Immature natural killer cell (primary cell): ENCODE results near the gene ARMC7. TPM values are rescaled to one million over a fixed set of nuclear protein-coding genes. Genes with fewer than 3 reads are reported as not detected.

Source experiments
- DNase-seq, 3 donors: peaks; one replicate each; pipeline ENCODE4 v3.0.0; 2022; ENCODE audit warnings: mixed read lengths in 1 of 3
- H3K27ac Mint-ChIP-seq, 6 donors: one replicate each; pipeline ENCODE4 v1.8.0; 2020; ENCODE audit warnings: mixed read lengths in 6 of 6, mild to moderate bottlenecking in 5 of 6, inconsistent platforms in 4 of 6, moderate library complexity in 3 of 6
- H3K27me3 Mint-ChIP-seq, 3 donors: one replicate each; pipeline ENCODE4 v1.8.0; 2020 to 2021; ENCODE audit warnings: low read depth in 3 of 3, mild to moderate bottlenecking in 3 of 3, mixed read lengths in 3 of 3, moderate library complexity in 3 of 3, inconsistent platforms in 1 of 3
- H3K36me3 Mint-ChIP-seq, 3 donors: one replicate each; pipeline ENCODE4 v1.8.0; 2020; ENCODE audit warnings: mixed read lengths in 3 of 3, inconsistent platforms in 2 of 3, mild to moderate bottlenecking in 2 of 3
- H3K4me1 Mint-ChIP-seq, 2 donors: one replicate each; pipeline ENCODE4 v1.8.0; 2020; ENCODE audit warnings: inconsistent platforms in 2 of 2, mild to moderate bottlenecking in 2 of 2, mixed read lengths in 2 of 2, moderate library complexity in 1 of 2
- H3K4me3 Mint-ChIP-seq, 5 donors: one replicate each; pipeline ENCODE4 v1.8.0; 2020; ENCODE audit warnings: mild to moderate bottlenecking in 5 of 5, mixed read lengths in 5 of 5, inconsistent platforms in 3 of 5, moderate library complexity in 3 of 5
- H3K9me3 Mint-ChIP-seq, 6 donors: one replicate each; pipeline ENCODE4 v1.8.0; 2020; ENCODE audit warnings: mild to moderate bottlenecking in 6 of 6, mixed read lengths in 6 of 6, inconsistent platforms in 4 of 6, moderate library complexity in 3 of 6
- polyA plus RNA-seq, 3 donors: library from polyadenylated mRNA; unstranded; fragments of 300-500 nt; fragmentation: Illumina TruSeq; gene quantifications; one replicate each; pipeline ENCODE4 v1.2.3, GENCODE V29; 2021

Gene ARMC7
- polyA plus RNA-seq, 3 donors from 2014 or later, result 0.57 to 7.5 (median 3.5) TPM

DNA sequence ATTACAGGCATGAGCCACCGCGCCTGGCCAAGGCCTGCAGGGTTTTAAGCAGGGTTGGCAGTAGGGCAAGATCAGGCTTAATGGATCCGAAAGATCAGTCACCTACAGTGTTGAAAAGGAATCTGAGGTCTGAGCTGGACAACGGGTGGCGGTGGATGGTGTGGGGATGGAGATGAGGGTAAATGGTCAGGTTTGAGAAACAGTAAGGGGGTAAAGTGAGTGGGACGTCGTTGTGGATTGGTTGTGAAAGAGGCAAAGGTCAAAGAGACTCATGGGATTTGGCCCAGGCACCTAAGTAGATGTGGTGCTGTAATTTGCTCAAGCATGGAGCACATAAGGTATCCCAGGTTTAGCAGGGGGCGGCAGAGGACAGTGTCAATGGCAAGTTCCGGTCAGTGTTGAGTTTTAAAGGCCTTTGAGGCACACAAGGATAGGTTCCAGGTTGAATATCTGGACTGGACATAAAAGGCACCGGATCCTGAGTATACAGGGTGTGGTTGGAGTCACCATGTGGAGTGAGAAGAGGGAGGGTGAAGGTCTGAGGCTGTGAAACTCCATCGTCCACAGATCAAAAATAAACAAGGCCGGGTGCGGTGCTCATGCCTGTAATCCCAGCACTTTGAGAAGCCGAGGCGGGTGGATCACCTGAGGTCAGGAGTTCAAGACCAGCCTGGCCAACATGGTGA lies 23.1 kb upstream of the ARMC7 start:
- H3K9me3 Mint-ChIP-seq, result no peaks in the 10 kb centered on the region
- no peaks in the 10 kb centered on the region for H3K36me3 Mint-ChIP-seq
- peaks cover 1 to 2% (median 1%) of the 10 kb centered on the region in 3 donors for H3K27me3 Mint-ChIP-seq
- peaks cover 12 to 14% of the 10 kb centered on the region in 2 donors for H3K4me1 Mint-ChIP-seq
- DNase-seq, result no peak
- peak overlapping the region in 5 of 6 donors; percentile 1 to 77 (median 68) for H3K27ac Mint-ChIP-seq
- peak overlapping the region; percentile 79 to 83 (median 80) for H3K4me3 Mint-ChIP-seq

- Mint-ChIP-seq H3K27ac (peak overlapping the region in 4 of 6 donors; percentile 35 to 77 (median 69)), H3K4me3 (peak overlapping the region; percentile 79 to 83 (median 80)), H3K36me3 (no peaks in the 10 kb centered on the region), H3K9me3 (no peaks in the 10 kb centered on the region), H3K27me3 (peaks cover 1 to 2% (median 1%) of the 10 kb centered on the region in 3 donors), H3K4me1 (peaks cover 12 to 14% of the 10 kb centered on the region in 2 donors)
- no peak for DNase-seq
Measured at GRCh38 chr17:75087182-75087557, 22.6 kb upstream of the ARMC7 start.

DNA sequence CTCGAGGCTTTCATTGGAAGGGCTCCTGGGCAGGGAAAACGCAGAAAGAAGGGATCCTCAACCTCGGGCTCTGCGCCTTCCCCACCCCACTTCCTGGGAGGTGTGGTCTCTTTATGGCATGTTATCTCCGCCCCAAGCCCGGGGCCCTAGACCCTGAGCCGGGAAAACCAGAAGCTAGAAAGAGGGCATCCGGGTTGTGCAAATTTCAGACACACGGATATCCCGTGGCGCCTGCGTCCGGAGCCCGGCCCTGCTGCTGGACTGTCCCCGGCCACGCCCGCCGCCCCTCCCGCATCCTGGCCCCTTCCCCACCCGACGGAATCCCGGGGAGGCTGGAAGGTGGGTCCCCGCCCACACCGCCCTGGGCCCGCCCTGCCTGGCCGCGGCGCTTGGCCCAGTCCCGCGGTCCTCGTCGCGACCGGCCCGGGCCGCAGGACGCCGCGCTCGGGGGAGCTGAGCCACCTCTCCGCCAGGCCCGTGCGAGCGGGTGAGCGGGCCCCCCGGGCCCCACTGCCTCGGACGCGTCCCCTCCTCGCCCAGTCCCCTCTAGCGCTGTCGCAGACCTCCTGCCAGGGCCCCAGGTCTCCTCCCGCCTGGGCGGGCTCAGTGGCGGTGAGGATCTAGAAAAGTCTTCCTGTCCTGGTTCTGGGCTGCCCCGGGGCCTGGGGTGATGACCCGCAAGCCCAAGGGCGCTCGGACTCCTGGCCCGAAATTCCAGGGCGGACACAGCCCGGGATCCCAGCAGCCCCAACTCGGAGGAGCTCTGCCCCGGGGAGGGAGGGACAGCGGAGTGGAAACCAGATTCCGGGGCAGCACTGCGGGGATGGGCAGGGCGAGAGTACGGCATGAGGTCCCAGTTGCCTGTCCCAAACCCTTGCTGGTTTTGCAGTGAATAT lies 22.0 kb upstream of the ARMC7 start, which contains the start of gene SLC16A5:
SLC16A5 (plus strand) TSS at position 397 of the 896 bp plus-strand sequence. CDS start 5,683 bp downstream, outside the sequence.
- peak within 1 kb of the TSS; percentile 79 to 86 (median 83) for H3K4me3 Mint-ChIP-seq
- peak; percentile 33 to 42 (median 37) for DNase-seq
- peaks cover 12 to 14% of the 10 kb centered on the region in 2 donors for H3K4me1 Mint-ChIP-seq
- H3K36me3 Mint-ChIP-seq, result no peaks in the 10 kb centered on the region
- H3K27me3 Mint-ChIP-seq, result peaks cover 0 to 1% (median 1%) of the 10 kb centered on the region in 3 donors
- no peaks in the 10 kb centered on the region for H3K9me3 Mint-ChIP-seq
- peak within 1 kb of the TSS; percentile 1 to 77 (median 68) for H3K27ac Mint-ChIP-seq

GRCh38 chr17:75088465-75089417 lies 21.0 kb upstream of the ARMC7 start:
- H3K36me3 Mint-ChIP-seq, result no peaks in the 10 kb centered on the region
- peaks cover 0 to 1% (median 1%) of the 10 kb centered on the region in 3 donors for H3K27me3 Mint-ChIP-seq
- no peak for DNase-seq
- H3K27ac Mint-ChIP-seq, result peak overlapping the region in 4 of 6 donors; percentile 18 to 72 (median 42)
- no peaks in the 10 kb centered on the region for H3K9me3 Mint-ChIP-seq
- peaks cover 12 to 14% of the 10 kb centered on the region in 2 donors for H3K4me1 Mint-ChIP-seq
- peak overlapping the region; percentile 66 to 86 (median 83) for H3K4me3 Mint-ChIP-seq

DNA sequence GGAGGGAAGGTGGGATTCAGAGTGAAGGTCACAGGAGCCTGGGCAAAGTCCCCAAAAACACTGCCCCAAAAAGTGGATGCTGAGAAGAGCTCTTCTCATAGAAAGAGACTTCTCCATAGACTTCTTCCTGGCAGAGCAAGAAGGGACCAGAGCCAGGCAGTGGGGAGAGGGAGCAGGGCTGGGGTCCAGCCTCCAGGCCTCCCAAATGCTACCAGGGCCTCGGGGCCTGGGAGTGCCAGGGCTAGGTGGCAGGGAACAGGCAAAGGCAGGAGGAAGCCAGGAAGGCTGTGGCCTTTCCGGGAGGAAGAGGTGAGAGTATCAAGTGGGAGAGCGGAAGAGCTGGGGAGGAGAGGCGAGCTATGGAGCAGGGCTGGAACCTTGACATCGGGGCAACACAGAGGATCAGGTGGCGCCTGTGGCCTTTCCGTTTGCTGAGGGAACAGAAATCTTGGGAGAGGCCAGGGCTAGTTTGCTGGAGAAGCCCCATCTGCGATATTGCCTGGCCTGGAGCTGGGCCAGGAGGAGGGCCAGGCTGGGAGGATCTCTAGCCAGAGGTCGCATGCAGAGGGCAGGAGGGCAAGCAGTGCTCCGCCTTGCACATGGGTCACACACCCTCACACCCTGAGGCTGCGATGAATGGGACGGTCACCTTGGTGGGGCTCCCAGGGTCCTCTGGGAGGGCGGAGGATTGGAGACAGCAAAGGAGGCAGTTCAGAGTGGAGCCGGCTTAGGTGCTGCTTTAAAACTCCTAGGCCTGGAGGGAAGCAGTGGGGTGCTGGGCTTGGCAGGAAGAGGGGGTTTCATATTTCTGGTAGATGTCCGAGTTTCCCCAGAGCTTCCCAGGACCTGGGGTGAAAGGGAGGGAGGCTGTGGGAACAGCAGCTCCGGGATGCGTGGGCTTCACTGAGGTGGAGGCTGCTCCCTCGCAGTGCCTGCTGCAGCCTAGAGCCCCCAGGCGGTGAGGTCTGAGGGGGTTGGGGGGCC lies 18.6 kb upstream of the ARMC7 start:
- H3K9me3 Mint-ChIP-seq, result no peaks in the 10 kb centered on the region
- no peaks in the 10 kb centered on the region for H3K36me3 Mint-ChIP-seq
- DNase-seq, result no peak
- H3K27me3 Mint-ChIP-seq, result peaks cover 0 to 1% (median 1%) of the 10 kb centered on the region in 3 donors
- H3K4me3 Mint-ChIP-seq, result no peak overlapping the region
- peaks cover 10 to 12% of the 10 kb centered on the region in 2 donors for H3K4me1 Mint-ChIP-seq
- no peak overlapping the region for H3K27ac Mint-ChIP-seq

DNA sequence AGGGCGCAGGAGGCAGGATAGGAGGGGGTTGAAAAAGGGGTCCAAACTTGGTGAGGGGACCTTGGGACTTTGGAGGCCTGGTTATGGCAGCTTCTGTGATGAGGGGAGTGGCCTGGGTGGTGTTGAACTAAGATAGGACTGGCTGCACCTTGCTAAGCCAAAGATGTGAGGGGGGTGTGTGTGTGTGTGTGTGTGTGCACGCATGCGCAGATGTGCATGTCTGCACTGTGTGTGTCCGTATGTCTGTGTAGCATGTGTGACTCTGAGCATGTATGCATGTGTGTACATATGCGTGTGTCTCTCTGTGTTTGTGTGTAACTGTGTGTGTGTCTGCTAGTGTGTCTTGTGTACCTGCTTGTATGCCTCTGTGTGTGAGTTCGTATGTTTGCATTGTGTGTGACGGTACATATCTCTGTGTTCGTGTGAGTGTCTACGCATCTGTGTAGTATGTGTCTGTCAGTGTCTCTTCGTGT lies 17.9 kb upstream of the ARMC7 start:
- H3K27me3 Mint-ChIP-seq, result peaks cover 0 to 1% (median 0%) of the 10 kb centered on the region in 3 donors
- H3K9me3 Mint-ChIP-seq, result no peaks in the 10 kb centered on the region
- DNase-seq, result no peak
- peak overlapping the region in 1 of 6 donors; percentile 11 for H3K27ac Mint-ChIP-seq
- no peak overlapping the region for H3K4me3 Mint-ChIP-seq
- H3K4me1 Mint-ChIP-seq, result peaks cover 5 to 6% of the 10 kb centered on the region in 2 donors
- no peaks in the 10 kb centered on the region for H3K36me3 Mint-ChIP-seq

DNA sequence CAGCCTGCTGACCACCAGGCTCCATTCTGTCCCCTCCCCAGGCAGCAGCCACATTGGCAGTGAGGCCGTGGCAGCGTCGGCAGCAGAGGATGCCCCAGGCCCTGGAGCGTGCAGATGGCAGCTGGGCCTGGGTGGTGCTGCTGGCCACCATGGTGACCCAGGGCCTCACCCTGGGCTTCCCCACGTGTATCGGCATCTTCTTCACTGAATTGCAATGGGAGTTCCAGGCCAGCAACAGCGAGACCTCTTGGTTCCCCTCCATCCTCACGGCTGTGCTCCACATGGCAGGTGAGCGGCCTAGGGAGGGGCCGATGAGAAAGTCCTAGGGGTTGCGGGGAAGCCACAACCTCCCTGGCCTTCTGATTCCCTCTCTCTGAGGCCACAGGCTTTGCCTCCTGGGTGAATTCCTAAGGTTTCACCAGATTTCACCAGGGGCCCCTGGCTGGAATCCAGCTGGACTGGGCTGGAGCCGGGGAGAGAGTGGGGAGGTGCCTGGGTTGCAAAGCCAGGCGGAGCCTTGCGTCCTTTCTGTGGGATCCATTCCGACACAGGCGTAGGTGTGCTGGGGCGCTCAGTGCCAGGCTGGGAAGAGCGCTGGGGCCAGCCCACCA lies 16.1 kb upstream of the ARMC7 start:
- no peak overlapping the region for H3K27ac Mint-ChIP-seq
- no peak for DNase-seq
- peaks cover 0 to 3% (median 3%) of the 10 kb centered on the region in 3 donors for H3K36me3 Mint-ChIP-seq
- no peaks in the 10 kb centered on the region for H3K9me3 Mint-ChIP-seq
- H3K4me1 Mint-ChIP-seq, result no peaks in the 10 kb centered on the region
- H3K4me3 Mint-ChIP-seq, result no peak overlapping the region
- H3K27me3 Mint-ChIP-seq, result peaks cover 0 to 1% (median 0%) of the 10 kb centered on the region in 3 donors

- Mint-ChIP-seq H3K27me3 (peaks cover 0 to 2% (median 1%) of the 10 kb centered on the region in 3 donors), H3K4me1 (no peaks in the 10 kb centered on the region)
Measured at GRCh38 chr17:75094871-75095399, 14.8 kb upstream of the ARMC7 start.

DNA sequence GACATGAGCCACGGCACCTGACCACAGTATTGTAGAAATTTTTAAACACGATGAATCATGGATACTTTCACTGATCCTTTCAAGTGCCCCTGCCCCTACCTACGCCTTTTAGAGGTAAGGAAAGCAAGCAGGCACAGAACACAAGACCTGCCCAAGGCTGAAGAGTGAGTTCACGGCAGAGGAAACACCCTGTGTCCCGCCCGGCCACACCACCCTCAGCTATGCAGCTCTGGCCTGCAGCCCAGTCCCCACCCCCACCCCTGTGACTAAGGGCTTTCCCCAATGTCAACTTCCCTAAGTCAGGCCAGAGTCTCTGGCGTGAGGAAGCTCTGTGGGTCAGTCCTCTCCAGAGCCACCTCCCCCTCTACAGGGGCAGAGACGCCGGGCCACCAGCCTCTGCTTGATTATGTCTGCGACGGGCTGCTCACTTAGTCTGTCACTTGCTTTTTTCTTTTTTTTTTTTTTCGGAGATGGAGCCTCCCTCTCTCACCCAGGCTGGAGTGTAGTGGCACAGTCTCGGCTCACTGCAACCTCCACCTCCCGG lies 13.6 kb upstream of the ARMC7 start:
- H3K4me1 Mint-ChIP-seq, result no peaks in the 10 kb centered on the region
- peaks cover 0 to 2% (median 0%) of the 10 kb centered on the region in 3 donors for H3K27me3 Mint-ChIP-seq
- no peaks in the 10 kb centered on the region for H3K9me3 Mint-ChIP-seq
- no peak for DNase-seq
- no peak overlapping the region for H3K4me3 Mint-ChIP-seq
- H3K27ac Mint-ChIP-seq, result no peak overlapping the region
- H3K36me3 Mint-ChIP-seq, result peaks cover 0 to 7% (median 6%) of the 10 kb centered on the region in 3 donors

More at GRCh38 chr17:75094871-75095399, 14.8 kb upstream of the ARMC7 start:
- Mint-ChIP-seq H3K27ac (no peak overlapping the region), H3K9me3 (no peaks in the 10 kb centered on the region), H3K4me3 (no peak overlapping the region), H3K36me3 (peaks cover 0 to 7% (median 6%) of the 10 kb centered on the region in 3 donors)
- no peak for DNase-seq

DNA sequence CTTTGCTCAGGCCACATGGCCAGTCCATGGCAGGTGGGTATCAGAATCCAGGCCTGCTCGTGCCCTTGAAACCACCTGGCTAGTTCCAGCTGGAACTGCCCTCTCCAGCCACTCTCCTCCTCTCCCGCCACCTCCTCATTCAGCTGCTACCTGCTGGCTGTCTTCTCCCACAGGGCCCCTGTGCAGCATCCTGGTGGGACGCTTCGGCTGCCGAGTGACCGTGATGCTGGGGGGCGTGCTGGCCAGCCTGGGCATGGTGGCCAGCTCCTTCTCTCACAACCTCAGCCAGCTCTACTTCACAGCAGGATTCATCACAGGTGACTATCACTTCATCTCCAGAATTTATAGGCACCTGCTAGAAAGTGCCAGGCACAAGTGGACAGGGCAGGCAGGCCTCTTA lies 11.9 kb upstream of the ARMC7 start:
- DNase-seq, result no peak
- Mint-ChIP-seq H3K36me3 (peaks cover 0 to 7% (median 6%) of the 10 kb centered on the region in 3 donors), H3K27ac (no peak overlapping the region), H3K9me3 (no peaks in the 10 kb centered on the region), H3K27me3 (peaks cover 0 to 2% (median 0%) of the 10 kb centered on the region in 3 donors), H3K4me3 (no peak overlapping the region), H3K4me1 (no peaks in the 10 kb centered on the region)

- DNase-seq, result no peak
- Mint-ChIP-seq H3K36me3 (peaks cover 0 to 7% (median 6%) of the 10 kb centered on the region in 3 donors), H3K4me1 (no peaks in the 10 kb centered on the region), H3K27me3 (peaks cover 0 to 2% (median 0%) of the 10 kb centered on the region in 3 donors), H3K9me3 (no peaks in the 10 kb centered on the region), H3K4me3 (no peak overlapping the region), H3K27ac (peak overlapping the region in 1 of 6 donors; percentile 0)
Measured at GRCh38 chr17:75098861-75099260, 10.9 kb upstream of the ARMC7 start.
